ENCODE results near the gene LYL1.

Gene LYL1

GRCh38 chr19:13051557-13052165 lies 51.0 kb downstream of the LYL1 start:
- no peak overlapping the region for H3K4me3 ChIP-seq (ENCODE audit: low read depth, low read length)
- TF ChIP-seq CTCF (IDR thresholded peaks at IDR 0.05; ENCODE audit: low read depth, low read length) = no peak
- in situ Hi-C loops (cut with HindIII; ENCODE audit: low sequenced_read_pairs) = no loop called here
- DNase-seq (ENCODE audit: low read depth, low spot score) = peak; percentile 62

DNA sequence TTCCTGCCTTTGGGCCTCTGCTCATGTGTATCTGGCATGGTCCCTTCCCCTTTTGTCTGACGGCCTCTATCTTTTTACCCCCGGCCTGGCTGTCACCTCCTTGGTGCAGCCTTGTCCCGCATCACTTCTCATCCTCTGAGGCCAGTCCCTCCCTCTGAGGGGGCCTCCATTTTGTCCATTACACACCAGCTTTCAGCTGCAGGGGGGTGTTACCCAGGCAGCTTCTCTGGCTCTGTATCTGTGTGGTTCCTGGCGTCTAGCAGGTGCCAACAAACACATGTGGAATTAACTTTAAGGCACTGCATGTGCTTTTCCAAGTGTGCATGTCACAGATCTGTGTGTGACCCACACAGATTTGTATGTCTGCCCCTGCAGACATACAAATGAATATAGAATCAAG lies 52.4 kb downstream of the LYL1 start:
- in situ Hi-C loops (cut with HindIII; ENCODE audit: low sequenced_read_pairs) = no loop called here
- H3K4me3 ChIP-seq (ENCODE audit: low read depth, low read length) = no peak overlapping the region
- no peak for DNase-seq (ENCODE audit: low read depth, low spot score)
- no peak for TF ChIP-seq CTCF (IDR thresholded peaks at IDR 0.05; ENCODE audit: low read depth, low read length)

Data from astrocyte of the spinal cord (primary cell).